HCT116 (cell line): ENCODE results near the gene TMEM126A. TPM values are rescaled to one million over a fixed set of nuclear protein-coding genes. Genes with fewer than 3 reads are reported as not detected.

ENCODE experiments used
- ATAC-seq: fragments of 200-7000 bp; cut with Tn5 transposase; 2 replicates; pipeline ENCODE4 v1.9.1; 2020; ENCODE audit warnings: mild to moderate bottlenecking, moderate library complexity
- BruUV-seq: library from RNA; stranded (reverse); fragments of 400-500 nt; replicated peaks from 2 replicates; lab custom pipeline; 2021; lab: Mats Ljungman, UMichigan
- CTCF ChIA-PET: fragments of 300-600 bp; sonication (Branson Sonifier 250); formaldehyde crosslinking; loops from one replicate; lab custom pipeline; 2021; ENCODE audit warnings: antibody characterized with exemption; lab: Charles Lee
- POLR2A ChIA-PET: fragments of 300-600, 350-600 bp; sonication (Branson Sonifier 250); formaldehyde crosslinking; loops from one replicate; lab custom pipeline; 2021; ENCODE audit warnings: antibody characterized with exemption; lab: Charles Lee
- RAD21 ChIA-PET, 2 experiments: fragments of 300-600 bp; sonication (Branson Sonifier 250); formaldehyde crosslinking; loops; one replicate each; lab custom pipeline; 2023; ENCODE audit warnings: low total read pairs in 2 of 2; ENCODE audit not compliant: uncharacterized antibody in 2 of 2, unreplicated experiment in 2 of 2, low non-redundant PET in 1 of 2; lab: Charles Lee
- DNase-seq: peaks from one replicate; pipeline ENCODE4 v3.0.0-alpha.2; 2010; ENCODE audit warnings: low read depth, low spot score
- H2AFZ ChIP-seq: fragments of 200-600 bp; shearing (Covaris generic), sonication (generic); 2 replicates; pipeline ENCODE4 v1.6.1; 2017; ENCODE audit warnings: low read depth, mixed run types, mixed read lengths, antibody characterized with exemption, low read length; ENCODE audit not compliant: poor library complexity, severe bottlenecking
- H3K27ac ChIP-seq: 2 replicates; pipeline ENCODE4 v1.5.1; 2012; ENCODE audit warnings: low read depth, low read length
- H3K27me3 ChIP-seq: fragments of 200-600 bp; sonication (generic); 2 replicates; pipeline ENCODE4 v1.6.1; 2016; ENCODE audit warnings: mixed run types, low read length, mixed read lengths; ENCODE audit not compliant: insufficient read depth
- H3K36me3 ChIP-seq, 2 experiments: fragments of 200-500 bp in 1 of 2; fragments of 200-600 bp in 1 of 2; sonication (Bioruptor generic) in 1 of 2; sonication (generic) in 1 of 2; 2 replicates each; pipeline versions ENCODE4 v1.5.1 to v1.6.1; 2014 to 2016; ENCODE audit warnings: low read length in 2 of 2, inconsistent platforms in 1 of 2, mixed read lengths in 1 of 2, mixed run types in 1 of 2; ENCODE audit not compliant: insufficient read depth in 2 of 2, control insufficient read depth in 1 of 2
- H3K4me1 ChIP-seq, 2 experiments: fragments of 200-600 bp in 1 of 2; sonication (generic) in 1 of 2; 2 replicates each; pipeline versions ENCODE4 v1.5.1 to v1.6.1; 2012 to 2017; ENCODE audit warnings: low read length in 2 of 2, inconsistent platforms in 1 of 2, mild to moderate bottlenecking in 1 of 2, mixed read lengths in 1 of 2, mixed run types in 1 of 2, moderate library complexity in 1 of 2; ENCODE audit not compliant: insufficient read depth in 2 of 2, control insufficient read depth in 1 of 2
- H3K4me2 ChIP-seq: fragments of 200-600 bp; sonication (generic); 2 replicates; pipeline ENCODE4 v1.6.1; 2017; ENCODE audit warnings: mixed run types, low read length, mixed read lengths
- H3K4me3 ChIP-seq, 2 experiments: fragments of 200-600 bp in 1 of 2; sonication (generic) in 1 of 2; replicated peaks in 1 of 2; 2 replicates each; pipeline ENCODE4 v1.5.1; 2011 to 2016; ENCODE audit warnings: low read length in 2 of 2, control low read depth in 1 of 2, low read depth in 1 of 2, mild to moderate bottlenecking in 1 of 2, mixed read lengths in 1 of 2, mixed run types in 1 of 2
- H3K79me2 ChIP-seq: fragments of 200-600 bp; sonication (generic); 2 replicates; pipeline ENCODE4 v1.6.1; 2017; ENCODE audit warnings: mild to moderate bottlenecking, mixed run types, low read length, moderate library complexity, mixed read lengths; ENCODE audit not compliant: insufficient read depth
- H3K9ac ChIP-seq: fragments of 200-600 bp; sonication (generic); 2 replicates; pipeline ENCODE4 v1.6.1; 2016; ENCODE audit warnings: low read length, mixed read lengths
- H3K9me2 ChIP-seq: fragments of 200-600 bp; sonication (generic), shearing (Covaris generic); 2 replicates; pipeline ENCODE4 v1.6.1; 2017; ENCODE audit warnings: mixed run types, mild to moderate bottlenecking, moderate library complexity; ENCODE audit not compliant: insufficient read depth
- H3K9me3 ChIP-seq, 2 experiments: fragments of 200-500 bp in 1 of 2; fragments of 200-600 bp in 1 of 2; sonication (Bioruptor generic) in 1 of 2; sonication (generic) in 1 of 2; 2 replicates each; pipeline ENCODE4 v1.6.1; 2014 to 2017; ENCODE audit warnings: low read length in 2 of 2, mixed read lengths in 2 of 2, inconsistent platforms in 1 of 2, low read depth in 1 of 2, mild to moderate bottlenecking in 1 of 2, mixed run types in 1 of 2, moderate library complexity in 1 of 2; ENCODE audit not compliant: control insufficient read depth in 1 of 2, insufficient read depth in 1 of 2
- H4K20me1 ChIP-seq: fragments of 200-600 bp; sonication (generic), shearing (Covaris generic); 2 replicates; pipeline ENCODE4 v1.6.1; 2017; ENCODE audit warnings: mixed run types, mild to moderate bottlenecking, moderate library complexity; ENCODE audit not compliant: insufficient read depth
- ATF3 ChIP-seq: IDR thresholded peaks from 2 replicates; pipeline ENCODE4 v1.6.1; 2012
- CEBPB ChIP-seq: IDR thresholded peaks from 2 replicates; pipeline ENCODE4 v1.6.1; 2012; ENCODE audit warnings: low read depth
- CTCF ChIP-seq, 3 experiments: fragments of 200-600 bp in 1 of 3; sonication (generic) in 1 of 3; IDR thresholded peaks in 2 of 3; conservative IDR thresholded peaks in 1 of 3; 2 replicates each; pipeline ENCODE4 v1.5.1; 2012 to 2017; ENCODE audit warnings: low read depth in 2 of 3, low read length in 2 of 3, antibody characterized with exemption in 1 of 3, borderline replicate concordance in 1 of 3, control low read depth in 1 of 3, mild to moderate bottlenecking in 1 of 3, mixed read lengths in 1 of 3, mixed run types in 1 of 3, moderate library complexity in 1 of 3; ENCODE audit not compliant: insufficient read depth in 1 of 3
- ELF1 ChIP-seq: IDR thresholded peaks from 2 replicates; pipeline ENCODE4 v1.6.1; 2012; ENCODE audit warnings: low read depth, borderline replicate concordance
- EZH2 ChIP-seq: fragments of 200-600 bp; sonication (generic); IDR thresholded peaks from 2 replicates; pipeline ENCODE4 v1.6.1; 2017; ENCODE audit warnings: antibody characterized with exemption, mixed run types
- EZH2phosphoT487 ChIP-seq: fragments of 200-600 bp; IDR thresholded peaks from 2 replicates; pipeline ENCODE4 v1.6.1; 2018; ENCODE audit warnings: antibody characterized with exemption, borderline replicate concordance
- FOSL1 ChIP-seq: IDR thresholded peaks from 2 replicates; pipeline ENCODE4 v1.6.1; 2012; ENCODE audit warnings: low read depth
- POLR2A ChIP-seq: IDR thresholded peaks from 2 replicates; pipeline ENCODE4 v1.7.0; 2011; ENCODE audit warnings: borderline replicate concordance; ENCODE audit not compliant: insufficient read depth, insufficient read length; ENCODE audit errors: extremely low read depth
- POLR2AphosphoS5 ChIP-seq: IDR thresholded peaks from 2 replicates; pipeline ENCODE4 v1.6.1; 2011; ENCODE audit warnings: mild to moderate bottlenecking, low read depth, low read length, moderate library complexity
- RAD21 ChIP-seq: IDR thresholded peaks from 2 replicates; pipeline ENCODE4 v1.6.1; 2012; ENCODE audit warnings: low read depth, mild to moderate bottlenecking
- SIN3A ChIP-seq: IDR thresholded peaks from 2 replicates; pipeline ENCODE4 v1.6.1; 2012; ENCODE audit warnings: low read depth
- SP1 ChIP-seq: IDR thresholded peaks from 2 replicates; pipeline ENCODE4 v1.6.1; 2012; ENCODE audit warnings: low read depth
- TCF7L2 ChIP-seq: IDR thresholded peaks from 2 replicates; pipeline ENCODE4 v1.7.0; 2011; ENCODE audit warnings: borderline replicate concordance, inconsistent platforms; ENCODE audit not compliant: insufficient read depth, insufficient read length; ENCODE audit errors: extremely low read depth
- YY1 ChIP-seq: IDR thresholded peaks from 2 replicates; pipeline ENCODE4 v1.6.1; 2011; ENCODE audit warnings: low read length, low read depth, moderate library complexity, mild to moderate bottlenecking; ENCODE audit not compliant: insufficient replicate concordance; ENCODE audit errors: extremely low read depth
- ZFX ChIP-seq: fragments of 450-650 bp; IDR thresholded peaks from 2 replicates; pipeline ENCODE4 v1.6.1; 2017
- ZNF274 ChIP-seq: fragments of 200-500 bp; sonication (Bioruptor generic); IDR thresholded peaks from 2 replicates; pipeline ENCODE4 v1.6.1; 2014; ENCODE audit warnings: mild to moderate bottlenecking, low read depth, low read length, inconsistent platforms
- intact Hi-C: fragments of 100-400 bp; cut with micrococcal nuclease; formaldehyde crosslinking; loops from 2 replicates; pipeline ENCODE4 v1.10.0; 2022
- total RNA-seq: library from RNA; stranded (reverse); gene quantifications from one replicate; pipeline ENCODE4 v1.2.1, GENCODE V29; 2021; ENCODE audit not compliant: unreplicated experiment
- TF ChIP-seq, protein P1 (sequence below): IDR thresholded peaks from 2 replicates; pipeline ENCODE4 v1.6.1; 2012; ENCODE audit warnings: low read depth
- TF ChIP-seq, protein P2 (sequence below): IDR thresholded peaks from 2 replicates; pipeline ENCODE4 v1.6.1; 2012

TMEM126A gene
- total RNA-seq, 1 experiment from 2014 or later: 24.1 TPM

DNA sequence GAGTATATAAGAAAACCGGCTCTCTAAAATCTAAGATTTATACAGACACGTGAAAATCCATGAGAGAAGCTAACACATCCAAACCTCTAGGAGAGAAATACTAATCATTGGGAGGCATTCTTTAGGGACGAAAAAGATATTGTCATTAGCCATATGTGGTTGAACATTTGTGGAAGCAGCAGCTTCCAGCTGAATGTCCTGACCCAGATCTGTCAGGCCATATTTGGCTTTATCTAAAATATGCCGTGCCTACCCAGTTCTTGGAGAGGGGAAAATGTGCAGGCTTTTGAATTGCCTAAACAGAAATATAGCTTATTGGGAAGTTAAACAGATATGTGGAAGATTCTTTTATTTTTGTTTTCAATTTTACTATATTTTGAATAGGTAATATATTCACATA lies 31.8 kb downstream of the TMEM126A start:
- Histone ChIP-seq H3K9ac (no peak overlapping the region), H3K27me3 (no peaks in the 10 kb centered on the region), H3K9me2 (no peaks in the 10 kb centered on the region), H3K79me2 (no peaks in the 10 kb centered on the region), H3K4me3 (no peak overlapping the region), H3K4me1 (no peaks in the 10 kb centered on the region), H4K20me1 (no peaks in the 10 kb centered on the region), H3K4me2 (no peak overlapping the region), H3K9me3 (no peaks in the 10 kb centered on the region), H3K27ac (no peak overlapping the region), H3K36me3 (no peaks in the 10 kb centered on the region), H2AFZ (no peak overlapping the region)
- ChIA-PET RAD21 (no interaction called here), CTCF (no interaction called here), POLR2A (interaction anchor here (1.0 kb wide), 2 partner anchors 10 to 15 kb away, joined by 3 read pairs; partner anchors contain the start of gene CREBZF)
- TF ChIP-seq ATF3 (no peak), ZNF274 (no peak), EZH2phosphoT487 (no peak), CEBPB (no peak), POLR2A (no peak), SIN3A (no peak), TCF7L2 (no peak), RAD21 (no peak), EZH2 (no peak), SP1 (no peak), ZFX (no peak), POLR2AphosphoS5 (no peak), YY1 (no peak), ELF1 (no peak), FOSL1 (no peak), CTCF (IDR thresholded peaks at IDR 0.05 in 2 of 3, conservative IDR thresholded peaks at IDR 0.05 in 1 of 3; ENCODE audit: borderline replicate concordance in 1 of 3, insufficient read depth in 1 of 3, low read depth in 2 of 3, low read length in 2 of 3) (no peak)
- TF ChIP-seq, protein P1, sequence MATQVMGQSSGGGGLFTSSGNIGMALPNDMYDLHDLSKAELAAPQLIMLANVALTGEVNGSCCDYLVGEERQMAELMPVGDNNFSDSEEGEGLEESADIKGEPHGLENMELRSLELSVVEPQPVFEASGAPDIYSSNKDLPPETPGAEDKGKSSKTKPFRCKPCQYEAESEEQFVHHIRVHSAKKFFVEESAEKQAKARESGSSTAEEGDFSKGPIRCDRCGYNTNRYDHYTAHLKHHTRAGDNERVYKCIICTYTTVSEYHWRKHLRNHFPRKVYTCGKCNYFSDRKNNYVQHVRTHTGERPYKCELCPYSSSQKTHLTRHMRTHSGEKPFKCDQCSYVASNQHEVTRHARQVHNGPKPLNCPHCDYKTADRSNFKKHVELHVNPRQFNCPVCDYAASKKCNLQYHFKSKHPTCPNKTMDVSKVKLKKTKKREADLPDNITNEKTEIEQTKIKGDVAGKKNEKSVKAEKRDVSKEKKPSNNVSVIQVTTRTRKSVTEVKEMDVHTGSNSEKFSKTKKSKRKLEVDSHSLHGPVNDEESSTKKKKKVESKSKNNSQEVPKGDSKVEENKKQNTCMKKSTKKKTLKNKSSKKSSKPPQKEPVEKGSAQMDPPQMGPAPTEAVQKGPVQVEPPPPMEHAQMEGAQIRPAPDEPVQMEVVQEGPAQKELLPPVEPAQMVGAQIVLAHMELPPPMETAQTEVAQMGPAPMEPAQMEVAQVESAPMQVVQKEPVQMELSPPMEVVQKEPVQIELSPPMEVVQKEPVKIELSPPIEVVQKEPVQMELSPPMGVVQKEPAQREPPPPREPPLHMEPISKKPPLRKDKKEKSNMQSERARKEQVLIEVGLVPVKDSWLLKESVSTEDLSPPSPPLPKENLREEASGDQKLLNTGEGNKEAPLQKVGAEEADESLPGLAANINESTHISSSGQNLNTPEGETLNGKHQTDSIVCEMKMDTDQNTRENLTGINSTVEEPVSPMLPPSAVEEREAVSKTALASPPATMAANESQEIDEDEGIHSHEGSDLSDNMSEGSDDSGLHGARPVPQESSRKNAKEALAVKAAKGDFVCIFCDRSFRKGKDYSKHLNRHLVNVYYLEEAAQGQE: no peak
- TF ChIP-seq, protein P2, sequence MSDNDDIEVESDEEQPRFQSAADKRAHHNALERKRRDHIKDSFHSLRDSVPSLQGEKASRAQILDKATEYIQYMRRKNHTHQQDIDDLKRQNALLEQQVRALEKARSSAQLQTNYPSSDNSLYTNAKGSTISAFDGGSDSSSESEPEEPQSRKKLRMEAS: no peak
- no TSS peak for BruUV-seq
- no peak for ATAC-seq
- intact Hi-C loops: no loop called here
- DNase-seq: no peak
